ENCODE measurements around the gene NKAIN4. TPM values are rescaled to one million over a fixed set of nuclear protein-coding genes. Genes with fewer than 3 reads are reported as not detected.

Gene NKAIN4
- polyA plus RNA-seq, 4 donors, result 0.51 to 5.9 TPM; not detected in 2

DNA sequence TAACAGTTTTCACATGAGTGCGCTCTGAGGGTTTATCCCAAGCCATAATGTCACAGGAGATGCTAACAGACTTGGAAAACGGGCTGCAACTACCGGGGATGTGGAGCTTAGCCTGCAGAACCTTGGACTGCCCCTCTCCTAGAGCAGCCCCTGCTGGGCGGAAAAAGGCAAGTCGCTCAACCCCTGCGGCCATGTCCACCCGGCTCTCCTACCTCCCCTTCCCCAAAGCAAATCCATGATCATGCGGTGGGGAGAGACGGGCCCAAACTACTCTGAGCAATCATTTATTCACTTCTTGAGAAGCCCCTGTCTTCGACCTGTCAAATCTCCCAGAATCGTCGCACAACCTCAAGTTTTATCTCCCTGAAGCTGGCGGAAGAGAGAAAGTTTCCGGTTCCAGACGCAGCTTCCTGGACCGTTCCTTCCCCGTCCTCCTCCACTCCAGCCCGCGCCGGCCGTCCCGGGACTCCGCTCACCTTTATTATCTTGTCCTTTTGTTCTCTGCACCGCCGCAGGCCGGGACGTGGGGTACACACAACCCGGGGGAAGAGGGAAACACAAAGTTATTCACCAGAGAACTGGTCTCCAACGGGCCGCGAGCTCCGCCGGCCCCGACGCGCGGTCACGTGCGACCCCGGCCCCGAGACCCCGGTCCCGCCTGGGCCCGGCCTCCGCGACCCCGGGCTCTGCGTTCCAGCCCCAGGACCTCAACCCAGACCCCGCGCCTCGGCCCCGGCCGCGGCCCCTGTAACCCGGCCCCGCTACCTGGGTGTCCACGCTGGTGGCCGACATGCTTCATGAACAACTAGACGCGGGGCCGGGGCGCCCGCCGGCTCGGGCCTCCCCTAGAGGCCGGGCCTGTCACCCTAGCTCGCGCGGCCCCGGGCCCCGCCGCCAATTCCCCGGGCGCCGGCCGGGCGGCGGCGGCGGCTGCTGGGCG lies 38.9 kb downstream of the NKAIN4 start:
- Histone ChIP-seq H3K36me3 (ENCODE audit: control insufficient read depth in 3 of 3, insufficient read depth in 2 of 3, low read depth in 1 of 3, low read length in 3 of 3) (peaks cover 2 to 28% (median 3%) of the 10 kb centered on the region in 3 donors), H3K4me3 (ENCODE audit: low read depth in 1 of 3, low read length in 3 of 3) (peak overlapping the region; percentile 81 to 98 (median 83)), H3K4me1 (ENCODE audit: control insufficient read depth in 3 of 3, insufficient read depth in 2 of 3, low read depth in 1 of 3, low read length in 2 of 3) (peaks cover 4 to 17% (median 6%) of the 10 kb centered on the region in 3 donors), H3K9me3 (ENCODE audit: control insufficient read depth in 2 of 2, insufficient read depth in 1 of 2, low read depth in 1 of 2, low read length in 1 of 2) (no peaks in the 10 kb centered on the region), H3K27ac (ENCODE audit: low read depth in 1 of 3, low read length in 2 of 3) (peak overlapping the region; percentile 55 to 80 (median 77)), H3K27me3 (ENCODE audit: control insufficient read depth in 3 of 3, insufficient read depth in 3 of 3, low read length in 3 of 3) (no peaks in the 10 kb centered on the region)
- 2 to 3% (median 2%) methylated on average over 56 to 81 of the region's 81 CpGs for WGBS, 3 donors
- DNase-seq (peak; percentile 27 to 37), FAIRE-seq (no peak)

GRCh38 chr20:63214514-63214913 lies 39.7 kb downstream of the NKAIN4 start:
- Histone ChIP-seq H3K9me3 (ENCODE audit: control insufficient read depth in 2 of 2, insufficient read depth in 1 of 2, low read depth in 1 of 2, low read length in 1 of 2) (no peaks in the 10 kb centered on the region), H3K27me3 (ENCODE audit: control insufficient read depth in 3 of 3, insufficient read depth in 3 of 3, low read length in 3 of 3) (no peaks in the 10 kb centered on the region), H3K36me3 (ENCODE audit: control insufficient read depth in 3 of 3, insufficient read depth in 2 of 3, low read depth in 1 of 3, low read length in 3 of 3) (peaks cover 2 to 36% (median 3%) of the 10 kb centered on the region in 3 donors), H3K27ac (ENCODE audit: low read depth in 1 of 3, low read length in 2 of 3) (no peak overlapping the region), H3K4me1 (ENCODE audit: control insufficient read depth in 3 of 3, insufficient read depth in 2 of 3, low read depth in 1 of 3, low read length in 2 of 3) (peaks cover 4 to 17% (median 6%) of the 10 kb centered on the region in 3 donors), H3K4me3 (ENCODE audit: low read depth in 1 of 3, low read length in 3 of 3) (peak overlapping the region in 2 of 3 donors; percentile 81 to 98)
- FAIRE-seq (no peak), DNase-seq (no peak)
- WGBS, 3 donors, result 53 to 65% (median 55%) methylated on average over 6 of the region's 6 CpGs

GRCh38 chr20:63212792-63213191 lies 41.5 kb downstream of the NKAIN4 start:
- Histone ChIP-seq H3K4me1 (ENCODE audit: control insufficient read depth in 3 of 3, insufficient read depth in 2 of 3, low read depth in 1 of 3, low read length in 2 of 3) (peaks cover 4 to 17% (median 6%) of the 10 kb centered on the region in 3 donors), H3K4me3 (ENCODE audit: low read depth in 1 of 3, low read length in 3 of 3) (no peak overlapping the region), H3K27ac (ENCODE audit: low read depth in 1 of 3, low read length in 2 of 3) (no peak overlapping the region), H3K27me3 (ENCODE audit: control insufficient read depth in 3 of 3, insufficient read depth in 3 of 3, low read length in 3 of 3) (no peaks in the 10 kb centered on the region), H3K36me3 (ENCODE audit: control insufficient read depth in 3 of 3, insufficient read depth in 2 of 3, low read depth in 1 of 3, low read length in 3 of 3) (peaks cover 3 to 45% (median 6%) of the 10 kb centered on the region in 3 donors), H3K9me3 (ENCODE audit: control insufficient read depth in 2 of 2, insufficient read depth in 1 of 2, low read depth in 1 of 2, low read length in 1 of 2) (no peaks in the 10 kb centered on the region)
- DNase-seq, result no peak
- WGBS, 3 donors, result 87 to 91% (median 88%) methylated on average over 5 of the region's 5 CpGs
- no peak for FAIRE-seq

DNA sequence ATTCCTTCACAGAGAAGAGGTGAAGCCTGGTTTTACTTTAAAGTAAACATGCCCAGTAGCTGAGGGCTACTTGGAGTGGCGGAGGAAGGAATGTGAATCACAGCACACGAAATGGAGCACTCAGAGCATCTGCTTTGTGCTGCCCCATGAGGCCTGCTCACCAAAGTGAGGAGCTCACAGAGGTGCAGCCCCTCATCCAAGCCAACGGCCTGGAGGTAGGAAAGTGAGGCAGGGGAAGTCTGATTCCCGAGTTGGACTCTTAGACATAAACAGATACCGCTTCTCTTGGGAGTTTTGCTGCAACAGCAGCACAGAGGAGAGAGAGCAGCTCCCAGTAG lies 41.9 kb downstream of the NKAIN4 start:
- no peak for DNase-seq
- Histone ChIP-seq H3K9me3 (ENCODE audit: control insufficient read depth in 2 of 2, insufficient read depth in 1 of 2, low read depth in 1 of 2, low read length in 1 of 2) (no peaks in the 10 kb centered on the region), H3K27ac (ENCODE audit: low read depth in 1 of 3, low read length in 2 of 3) (no peak overlapping the region), H3K36me3 (ENCODE audit: control insufficient read depth in 3 of 3, insufficient read depth in 2 of 3, low read depth in 1 of 3, low read length in 3 of 3) (peaks cover 3 to 49% (median 6%) of the 10 kb centered on the region in 3 donors), H3K4me1 (ENCODE audit: control insufficient read depth in 3 of 3, insufficient read depth in 2 of 3, low read depth in 1 of 3, low read length in 2 of 3) (peaks cover 4 to 17% (median 6%) of the 10 kb centered on the region in 3 donors), H3K4me3 (ENCODE audit: low read depth in 1 of 3, low read length in 3 of 3) (no peak overlapping the region), H3K27me3 (ENCODE audit: control insufficient read depth in 3 of 3, insufficient read depth in 3 of 3, low read length in 3 of 3) (no peaks in the 10 kb centered on the region)
- FAIRE-seq, result no peak
- WGBS, 3 donors, result 77 to 85% (median 79%) methylated on average over 5 of the region's 5 CpGs

GRCh38 chr20:63210011-63210605 lies 44.2 kb downstream of the NKAIN4 start:
- FAIRE-seq (no peak), DNase-seq (no peak)
- Histone ChIP-seq H3K36me3 (ENCODE audit: control insufficient read depth in 3 of 3, insufficient read depth in 2 of 3, low read depth in 1 of 3, low read length in 3 of 3) (peaks cover 3 to 66% (median 10%) of the 10 kb centered on the region in 3 donors), H3K4me3 (ENCODE audit: low read depth in 1 of 3, low read length in 3 of 3) (no peak overlapping the region), H3K27ac (ENCODE audit: low read depth in 1 of 3, low read length in 2 of 3) (no peak overlapping the region), H3K4me1 (ENCODE audit: control insufficient read depth in 3 of 3, insufficient read depth in 2 of 3, low read depth in 1 of 3, low read length in 2 of 3) (peaks cover 0 to 13% (median 4%) of the 10 kb centered on the region in 3 donors), H3K9me3 (ENCODE audit: control insufficient read depth in 2 of 2, insufficient read depth in 1 of 2, low read depth in 1 of 2, low read length in 1 of 2) (no peaks in the 10 kb centered on the region), H3K27me3 (ENCODE audit: control insufficient read depth in 3 of 3, insufficient read depth in 3 of 3, low read length in 3 of 3) (no peaks in the 10 kb centered on the region)
- WGBS, 3 donors, result 82 to 87% (median 84%) methylated on average over 11 of the region's 11 CpGs

GRCh38 chr20:63208346-63208909 lies 45.8 kb downstream of the NKAIN4 start:
- FAIRE-seq (no peak), DNase-seq (no peak)
- 79 to 88% (median 85%) methylated on average over 6 of the region's 6 CpGs for WGBS, 3 donors
- peaks cover 0 to 4% (median 0%) of the 10 kb centered on the region in 3 donors for H3K4me1 ChIP-seq (ENCODE audit: control insufficient read depth in 3 of 3, insufficient read depth in 2 of 3, low read depth in 1 of 3, low read length in 2 of 3)
- peaks cover 9 to 81% (median 22%) of the 10 kb centered on the region in 3 donors for H3K36me3 ChIP-seq (ENCODE audit: control insufficient read depth in 3 of 3, insufficient read depth in 2 of 3, low read depth in 1 of 3, low read length in 3 of 3)
- H3K27me3 ChIP-seq (ENCODE audit: control insufficient read depth in 3 of 3, insufficient read depth in 3 of 3, low read length in 3 of 3), result no peaks in the 10 kb centered on the region
- no peak overlapping the region for H3K27ac ChIP-seq (ENCODE audit: low read depth in 1 of 3, low read length in 2 of 3)
- H3K9me3 ChIP-seq (ENCODE audit: control insufficient read depth in 2 of 2, insufficient read depth in 1 of 2, low read depth in 1 of 2, low read length in 1 of 2), result no peaks in the 10 kb centered on the region
- no peak overlapping the region for H3K4me3 ChIP-seq (ENCODE audit: low read depth in 1 of 3, low read length in 3 of 3)

- Histone ChIP-seq H3K4me1 (ENCODE audit: control insufficient read depth in 3 of 3, insufficient read depth in 2 of 3, low read depth in 1 of 3, low read length in 2 of 3) (peaks cover 0 to 2% (median 0%) of the 10 kb centered on the region in 3 donors), H3K27me3 (ENCODE audit: control insufficient read depth in 3 of 3, insufficient read depth in 3 of 3, low read length in 3 of 3) (no peaks in the 10 kb centered on the region), H3K27ac (ENCODE audit: low read depth in 1 of 3, low read length in 2 of 3) (no peak overlapping the region), H3K4me3 (ENCODE audit: low read depth in 1 of 3, low read length in 3 of 3) (no peak overlapping the region), H3K9me3 (ENCODE audit: control insufficient read depth in 2 of 2, insufficient read depth in 1 of 2, low read depth in 1 of 2, low read length in 1 of 2) (no peaks in the 10 kb centered on the region), H3K36me3 (ENCODE audit: control insufficient read depth in 3 of 3, insufficient read depth in 2 of 3, low read depth in 1 of 3, low read length in 3 of 3) (peaks cover 21 to 82% (median 26%) of the 10 kb centered on the region in 3 donors)
- 75 to 83% (median 83%) methylated on average over 11 of the region's 11 CpGs for WGBS, 3 donors
- DNase-seq (no peak), FAIRE-seq (no peak)
Measured at GRCh38 chr20:63206878-63207277, 47.4 kb downstream of the NKAIN4 start.

DNA sequence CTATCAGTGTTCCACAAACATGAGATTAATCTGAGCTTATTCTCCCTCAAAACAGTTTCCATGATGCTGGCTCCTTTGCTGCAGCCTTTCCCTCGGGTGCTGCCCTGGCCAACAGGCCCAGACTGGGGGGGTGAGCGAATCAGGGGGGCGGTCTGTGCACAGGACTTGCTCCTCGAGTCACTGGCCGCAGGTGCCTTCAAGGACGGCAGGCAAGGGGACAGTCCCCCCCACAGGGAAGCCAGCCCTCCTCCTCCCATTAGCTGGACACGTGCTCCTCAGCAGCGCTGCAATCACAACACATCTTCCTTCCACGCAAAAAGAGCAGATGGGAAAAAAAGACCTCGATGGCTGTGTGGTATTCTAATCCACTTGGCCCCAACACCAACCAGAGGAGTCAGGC lies 48.4 kb downstream of the NKAIN4 start:
- DNase-seq, result no peak
- H3K4me1 ChIP-seq (ENCODE audit: control insufficient read depth in 3 of 3, insufficient read depth in 2 of 3, low read depth in 1 of 3, low read length in 2 of 3), result no peaks in the 10 kb centered on the region
- no peak overlapping the region for H3K27ac ChIP-seq (ENCODE audit: low read depth in 1 of 3, low read length in 2 of 3)
- H3K27me3 ChIP-seq (ENCODE audit: control insufficient read depth in 3 of 3, insufficient read depth in 3 of 3, low read length in 3 of 3), result no peaks in the 10 kb centered on the region
- WGBS, 3 donors, result 80 to 87% (median 83%) methylated on average over 10 of the region's 10 CpGs
- H3K9me3 ChIP-seq (ENCODE audit: control insufficient read depth in 2 of 2, insufficient read depth in 1 of 2, low read depth in 1 of 2, low read length in 1 of 2), result no peaks in the 10 kb centered on the region
- H3K36me3 ChIP-seq (ENCODE audit: control insufficient read depth in 3 of 3, insufficient read depth in 2 of 3, low read depth in 1 of 3, low read length in 3 of 3), result peaks cover 22 to 79% (median 26%) of the 10 kb centered on the region in 3 donors
- FAIRE-seq, result no peak
- H3K4me3 ChIP-seq (ENCODE audit: low read depth in 1 of 3, low read length in 3 of 3), result no peak overlapping the region

Measured in small intestine (tissue), 7 donors.